ENCODE data around the gene LIPT2.

LIPT2 gene

DNA sequence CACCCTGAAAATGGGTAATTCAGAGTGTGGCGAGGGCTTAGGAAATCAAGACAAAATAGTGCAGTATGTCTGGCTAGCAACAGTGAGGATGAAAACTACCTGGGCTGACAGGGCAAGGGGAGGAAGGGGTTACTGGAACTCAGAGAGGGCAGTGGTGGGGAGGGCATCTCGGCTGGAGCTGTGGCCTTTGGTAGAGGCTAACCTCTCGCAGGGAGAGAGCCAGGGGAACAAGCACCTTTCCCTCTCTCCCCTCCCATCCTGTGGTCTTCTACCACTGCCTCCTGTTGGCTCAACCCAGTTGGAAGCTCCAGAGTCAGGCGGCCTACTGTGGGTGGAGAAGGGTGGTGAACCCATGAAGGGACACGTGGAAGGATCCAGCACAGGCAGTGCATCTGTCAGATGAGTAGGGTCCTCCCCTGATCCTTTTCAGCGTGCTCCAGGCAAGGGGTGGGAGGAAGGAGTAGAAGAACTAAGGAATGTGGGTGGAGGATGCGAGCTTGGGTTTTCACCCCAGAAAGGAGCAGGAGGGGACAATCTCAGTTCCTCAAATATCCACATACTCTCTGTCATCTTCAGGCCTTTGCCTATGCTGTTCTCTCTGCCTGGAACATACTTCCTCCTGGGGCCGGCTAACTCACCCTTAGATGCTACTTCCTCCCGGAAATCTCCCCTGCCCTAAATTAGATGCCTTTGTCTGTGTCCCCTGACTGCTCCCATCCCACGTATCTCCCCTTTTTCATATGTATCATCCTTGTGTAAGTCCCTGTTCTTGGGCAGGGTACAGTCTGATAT is 19.9 kb downstream of the LIPT2 start:
- TF ChIP-seq TAF1 (IDR thresholded peaks at IDR 0.05; ENCODE audit: borderline replicate concordance, low read depth, low read length) (no peak), POLR2AphosphoS5 (IDR thresholded peaks at IDR 0.05; ENCODE audit: low read depth, low read length) (no peak), POLR2A (IDR thresholded peaks at IDR 0.05; ENCODE audit: low read depth, low read length) (no peak)
- DNase-seq (ENCODE audit: insufficient read length): no peak
- no peak for FAIRE-seq

DNA sequence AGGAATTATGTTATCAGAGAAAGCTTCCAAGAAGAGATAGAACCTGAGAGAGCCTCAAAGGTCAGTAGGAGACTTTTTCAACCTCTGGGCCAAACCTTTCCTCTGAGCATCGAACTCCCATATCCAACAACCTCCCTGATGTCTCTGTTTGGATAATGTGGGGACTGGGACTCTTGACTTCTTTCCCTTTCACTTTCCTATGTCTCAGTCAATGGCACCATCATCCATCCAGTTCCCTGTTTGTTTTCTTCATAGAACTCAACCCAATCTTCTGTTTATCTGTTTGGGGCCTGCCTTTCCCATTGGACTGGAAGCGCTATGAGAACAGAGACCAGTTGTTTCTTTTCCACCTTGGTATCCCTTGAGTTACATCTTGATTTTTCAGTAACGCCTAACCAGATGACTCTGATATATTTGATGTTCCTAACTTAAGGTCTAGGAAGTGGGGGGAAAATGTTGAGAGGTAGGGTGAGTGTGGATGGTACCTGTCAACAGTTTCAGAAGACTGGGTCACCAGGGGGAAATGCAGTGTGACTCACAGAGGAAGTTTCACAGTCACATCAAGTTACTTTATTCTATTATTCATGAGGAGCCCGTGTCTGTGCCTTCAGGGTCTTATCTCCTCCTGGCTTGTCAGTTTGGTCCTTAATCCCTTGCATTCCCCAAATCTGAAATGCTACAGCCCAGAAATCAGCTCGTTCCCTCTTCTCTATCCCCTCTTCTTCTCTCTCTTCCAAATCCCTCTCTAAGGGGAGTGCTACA is 21.7 kb downstream of the LIPT2 start:
- no peak for TF ChIP-seq POLR2A (IDR thresholded peaks at IDR 0.05; ENCODE audit: low read depth, low read length)
- DNase-seq (ENCODE audit: insufficient read length) (no peak), FAIRE-seq (no peak)

DNA sequence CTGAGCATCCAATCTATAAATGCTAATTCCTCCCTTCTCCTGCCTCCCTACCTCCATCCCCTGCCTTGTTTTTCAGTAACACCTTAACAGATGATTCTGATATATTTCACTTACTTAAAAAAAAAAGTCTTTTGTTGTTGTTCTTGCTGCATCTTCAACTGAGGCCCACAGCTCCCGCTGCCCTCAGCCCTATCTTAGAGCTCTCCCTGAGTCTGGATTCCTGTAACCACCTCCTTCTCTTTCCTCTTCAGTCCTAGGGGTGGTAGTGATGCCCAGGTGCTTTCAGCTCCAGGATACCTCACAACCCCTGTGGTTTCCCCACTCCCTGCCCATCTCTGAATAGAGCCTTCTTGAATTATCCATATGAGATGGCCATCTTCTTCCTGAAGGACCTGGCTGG is 22.5 kb downstream of the LIPT2 start:
- DNase-seq (ENCODE audit: insufficient read length) (no peak), FAIRE-seq (no peak)
- TF ChIP-seq POLR2AphosphoS5 (IDR thresholded peaks at IDR 0.05; ENCODE audit: low read depth, low read length) (no peak), POLR2A (IDR thresholded peaks at IDR 0.05; ENCODE audit: low read depth, low read length) (no peak), TAF1 (IDR thresholded peaks at IDR 0.05; ENCODE audit: borderline replicate concordance, low read depth, low read length) (no peak)

DNA sequence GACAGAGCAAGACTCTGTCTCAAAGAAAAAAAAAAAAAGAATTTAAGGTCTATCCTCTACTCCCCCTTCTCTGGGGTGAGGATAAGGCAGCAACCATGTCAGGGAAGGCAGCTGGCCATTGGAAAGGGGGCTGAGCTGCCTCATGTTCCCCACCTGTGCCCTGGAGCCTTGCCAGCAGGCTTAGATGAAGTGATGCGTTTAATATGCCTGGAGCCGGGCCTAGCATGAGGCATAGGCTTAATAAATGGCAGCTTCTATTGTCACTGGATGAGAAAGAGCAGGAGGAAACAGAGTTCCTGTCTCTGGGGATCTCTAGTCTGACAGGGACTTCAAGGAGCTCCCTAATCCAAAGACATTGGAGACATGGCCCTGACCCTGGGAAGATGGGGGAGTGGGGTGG is 23.0 kb downstream of the LIPT2 start:
- DNase-seq (ENCODE audit: insufficient read length): no peak
- FAIRE-seq: no peak
- TF ChIP-seq POLR2AphosphoS5 (IDR thresholded peaks at IDR 0.05; ENCODE audit: low read depth, low read length) (no peak), TAF1 (IDR thresholded peaks at IDR 0.05; ENCODE audit: borderline replicate concordance, low read depth, low read length) (no peak), POLR2A (IDR thresholded peaks at IDR 0.05; ENCODE audit: low read depth, low read length) (no peak)

DNA sequence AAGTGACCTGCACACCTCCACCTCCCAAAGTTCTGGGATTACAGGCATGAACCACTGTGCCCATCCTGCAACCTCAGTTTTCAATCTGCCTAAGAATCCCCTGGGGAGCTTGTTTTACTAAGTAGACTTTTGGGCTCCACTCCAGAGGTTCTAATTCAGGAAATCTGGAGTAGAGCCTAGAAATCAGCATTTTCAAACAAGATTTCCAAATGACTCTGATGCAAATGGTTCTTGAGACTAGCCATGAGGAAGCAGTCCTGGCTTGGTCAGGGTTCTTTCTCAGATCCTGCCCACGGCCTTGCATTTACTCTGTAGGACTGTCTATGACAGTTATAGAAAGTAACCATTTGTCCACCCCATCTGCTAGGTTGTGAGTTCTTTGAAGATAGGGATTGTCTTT is 24.6 kb downstream of the LIPT2 start:
- TF ChIP-seq POLR2AphosphoS5 (IDR thresholded peaks at IDR 0.05; ENCODE audit: low read depth, low read length) (no peak), POLR2A (IDR thresholded peaks at IDR 0.05; ENCODE audit: low read depth, low read length) (no peak), TAF1 (IDR thresholded peaks at IDR 0.05; ENCODE audit: borderline replicate concordance, low read depth, low read length) (no peak)
- FAIRE-seq: no peak
- no peak for DNase-seq (ENCODE audit: insufficient read length)

DNA sequence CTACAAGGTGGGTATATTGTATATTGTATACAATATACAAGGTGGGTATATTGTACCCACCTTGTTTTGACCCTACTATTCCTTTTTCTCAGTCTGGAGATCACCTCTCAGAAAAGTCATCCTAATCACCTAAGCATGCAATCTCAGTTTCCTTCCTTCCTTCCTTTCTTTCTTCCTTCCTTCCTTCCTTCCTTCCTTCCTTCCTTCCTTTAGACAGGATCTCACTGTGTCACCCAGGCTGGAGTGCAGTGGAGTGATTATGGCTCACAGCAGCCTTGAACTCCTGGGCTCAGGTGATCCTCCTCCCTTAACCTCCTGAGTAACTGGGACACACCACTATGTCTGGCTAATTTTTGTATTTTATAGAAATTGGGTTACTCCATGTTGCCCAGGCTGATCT is 25.0 kb downstream of the LIPT2 start:
- FAIRE-seq (no peak), DNase-seq (ENCODE audit: insufficient read length) (no peak)
- TF ChIP-seq POLR2A (IDR thresholded peaks at IDR 0.05; ENCODE audit: low read depth, low read length): no peak
- no peak for TF ChIP-seq POLR2AphosphoS5 (IDR thresholded peaks at IDR 0.05; ENCODE audit: low read depth, low read length)
- TF ChIP-seq TAF1 (IDR thresholded peaks at IDR 0.05; ENCODE audit: borderline replicate concordance, low read depth, low read length): no peak

DNA sequence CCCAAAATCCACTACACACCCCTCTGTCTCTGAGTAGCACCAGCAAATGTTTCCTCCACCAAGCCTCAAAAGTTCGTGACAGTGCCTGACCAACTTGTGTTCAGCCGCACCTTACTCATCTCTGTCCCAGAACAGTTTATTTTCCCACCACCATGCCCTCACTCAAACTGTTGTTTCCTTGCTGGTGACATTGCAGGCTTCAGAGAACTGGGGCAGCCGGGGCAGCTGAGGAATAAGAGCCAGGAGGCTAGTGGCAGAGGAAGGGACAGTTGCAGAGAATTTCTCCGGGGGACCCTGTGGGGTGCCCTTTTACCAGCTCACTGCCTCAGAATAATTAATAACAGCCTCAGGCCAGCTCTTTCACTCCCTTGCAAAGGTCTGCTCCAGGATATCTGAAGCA is 25.5 kb downstream of the LIPT2 start:
- no peak for TF ChIP-seq TAF1 (IDR thresholded peaks at IDR 0.05; ENCODE audit: borderline replicate concordance, low read depth, low read length)
- TF ChIP-seq POLR2A (IDR thresholded peaks at IDR 0.05; ENCODE audit: low read depth, low read length): no peak
- TF ChIP-seq POLR2AphosphoS5 (IDR thresholded peaks at IDR 0.05; ENCODE audit: low read depth, low read length): no peak
- FAIRE-seq: no peak

DNA sequence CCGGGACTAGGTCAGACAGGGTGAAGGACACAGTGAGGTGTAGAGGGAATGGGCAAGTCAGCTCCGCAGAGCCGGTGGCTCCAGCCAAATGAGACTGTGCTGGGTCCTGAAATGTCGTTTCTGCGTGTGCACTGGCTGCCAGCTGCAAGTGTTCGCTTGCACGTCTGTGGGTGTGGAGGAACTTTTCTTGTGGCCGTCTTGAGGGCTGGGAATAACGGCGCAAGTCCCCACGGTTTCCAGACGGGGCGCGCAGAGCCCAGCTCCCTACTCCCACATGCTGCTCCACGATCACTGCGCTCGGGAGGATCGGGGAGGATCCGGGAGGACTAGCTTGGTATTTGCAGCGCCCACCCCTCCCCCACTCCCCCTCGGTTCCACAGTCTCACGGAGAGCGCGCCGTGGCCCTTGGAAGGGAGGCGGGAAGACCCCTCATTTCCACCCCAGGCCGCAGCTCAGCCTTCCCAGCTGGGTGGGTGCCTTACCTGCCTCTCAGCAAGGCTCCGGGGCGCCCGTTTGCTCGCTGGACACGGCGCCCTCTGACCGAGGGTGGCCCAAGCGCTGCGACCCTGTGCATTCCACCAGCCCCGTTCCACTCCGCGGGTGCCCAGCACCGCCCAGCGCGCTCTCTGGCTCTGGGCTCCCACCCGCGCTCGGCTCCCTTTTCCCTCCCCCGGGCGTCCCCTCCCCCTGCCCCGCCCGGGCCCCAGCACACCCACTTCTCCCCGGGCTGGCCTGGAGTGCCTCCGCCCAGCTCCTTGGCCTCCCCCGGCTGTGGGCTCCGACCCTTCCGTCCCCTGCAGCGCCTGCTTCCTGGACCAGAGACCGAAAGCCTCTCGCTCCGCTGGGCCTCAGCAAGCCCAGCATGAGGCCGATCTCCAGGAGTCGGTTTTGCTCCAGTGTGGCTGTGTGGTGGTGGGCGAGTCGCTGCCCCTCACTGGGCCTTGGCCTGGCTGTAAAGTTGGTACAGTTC is 26.3 kb downstream of the LIPT2 start, which contains the start of gene KCNE3:
Gene KCNE3, minus strand, starts transcription at position 634 of the 970 bp plus-strand sequence. CDS start 9,986 bp downstream, outside the sequence.
- TF ChIP-seq TAF1 (IDR thresholded peaks at IDR 0.05; ENCODE audit: borderline replicate concordance, low read depth, low read length) (no peak), POLR2A (IDR thresholded peaks at IDR 0.05; ENCODE audit: low read depth, low read length) (no peak), POLR2AphosphoS5 (IDR thresholded peaks at IDR 0.05; ENCODE audit: low read depth, low read length) (no peak)
- no peak for FAIRE-seq
- DNase-seq (ENCODE audit: insufficient read length): no peak

More for the DNA sequence above, 25.5 kb downstream of the LIPT2 start:
- no peak for DNase-seq (ENCODE audit: insufficient read length)

DNA sequence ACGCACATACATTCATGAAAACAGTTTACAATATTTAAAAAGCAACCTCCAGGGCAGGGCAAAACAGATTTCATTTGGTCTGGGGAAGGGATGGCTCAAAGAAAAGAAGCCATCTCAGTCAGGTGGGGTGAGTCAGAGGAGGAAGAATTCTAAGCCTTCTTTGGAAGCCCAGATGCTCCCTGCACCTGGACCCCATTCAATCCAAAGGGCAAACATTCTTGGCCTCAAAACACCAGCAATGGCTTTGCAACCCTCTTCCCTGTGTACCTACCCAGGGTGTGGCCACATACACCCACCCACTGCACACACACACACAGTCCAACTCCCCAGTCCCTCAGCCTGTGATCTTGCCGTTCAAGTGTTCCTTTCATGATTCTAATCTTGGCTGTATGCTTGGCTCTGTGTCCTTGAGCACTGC is 28.2 kb downstream of the LIPT2 start:
- FAIRE-seq (no peak), DNase-seq (ENCODE audit: insufficient read length) (no peak)
- TF ChIP-seq POLR2AphosphoS5 (IDR thresholded peaks at IDR 0.05; ENCODE audit: low read depth, low read length) (no peak), TAF1 (IDR thresholded peaks at IDR 0.05; ENCODE audit: borderline replicate concordance, low read depth, low read length) (no peak), POLR2A (IDR thresholded peaks at IDR 0.05; ENCODE audit: low read depth, low read length) (no peak)

DNA sequence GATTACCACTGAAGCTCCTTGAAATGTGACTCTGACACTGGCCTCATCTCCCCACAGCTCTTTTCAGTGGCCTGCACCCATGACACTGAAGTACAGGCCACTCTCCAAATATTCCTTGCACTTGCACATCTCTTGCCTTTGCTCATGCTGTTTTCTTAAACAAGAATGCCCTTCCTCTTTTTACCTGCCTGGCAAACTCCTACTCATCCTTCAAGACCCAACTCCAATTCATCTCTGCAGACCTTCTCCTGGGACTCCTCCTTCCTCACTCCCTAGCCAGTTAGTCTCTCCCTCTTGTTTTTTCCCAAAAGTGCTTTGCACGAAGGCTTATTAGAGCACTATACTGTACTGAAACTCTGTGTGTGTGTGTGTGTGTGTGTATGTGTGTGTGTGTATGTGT is 28.8 kb downstream of the LIPT2 start:
- TF ChIP-seq TAF1 (IDR thresholded peaks at IDR 0.05; ENCODE audit: borderline replicate concordance, low read depth, low read length) (no peak), POLR2A (IDR thresholded peaks at IDR 0.05; ENCODE audit: low read depth, low read length) (no peak), POLR2AphosphoS5 (IDR thresholded peaks at IDR 0.05; ENCODE audit: low read depth, low read length) (no peak)
- DNase-seq (ENCODE audit: insufficient read length) (no peak), FAIRE-seq (no peak)

DNA sequence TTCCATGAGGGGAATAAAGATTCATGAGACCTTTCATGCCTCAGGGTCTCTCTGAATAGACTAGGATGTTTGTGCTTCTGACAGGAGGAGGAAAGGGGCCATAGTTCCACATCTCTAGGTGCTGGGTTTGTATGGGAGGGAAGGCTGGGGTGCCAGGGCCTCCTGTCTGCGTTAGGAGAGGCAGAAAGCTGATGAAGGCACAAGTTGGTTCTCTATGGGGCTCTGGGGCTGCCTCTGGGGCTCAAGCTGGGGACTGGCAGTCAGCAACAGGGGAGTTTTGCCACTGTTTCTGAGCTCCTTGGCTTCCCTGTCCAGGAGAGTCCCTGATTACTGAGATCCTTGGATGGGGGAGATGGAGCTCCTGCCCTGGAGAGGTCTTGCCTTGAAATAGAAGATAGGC is 30.3 kb downstream of the LIPT2 start:
- FAIRE-seq (no peak), DNase-seq (ENCODE audit: insufficient read length) (no peak)
- TF ChIP-seq POLR2AphosphoS5 (IDR thresholded peaks at IDR 0.05; ENCODE audit: low read depth, low read length) (no peak), TAF1 (IDR thresholded peaks at IDR 0.05; ENCODE audit: borderline replicate concordance, low read depth, low read length) (no peak), POLR2A (IDR thresholded peaks at IDR 0.05; ENCODE audit: low read depth, low read length) (no peak)
